Endothelial cell of umbilical vein (primary cell): ENCODE measurements around the gene VWA5A. TPM values are rescaled to one million over a fixed set of nuclear protein-coding genes. Genes with fewer than 3 reads are reported as not detected.

Experiments used
- BruUV-seq: library from RNA; stranded (reverse); fragments of 400-500 nt; replicated peaks from 2 replicates; lab custom pipeline; 2021; lab: Mats Ljungman, UMichigan
- CTCF ChIA-PET: fragments of 300-600, 350-600 bp; sonication (Branson Sonifier 250); formaldehyde crosslinking; loops from one replicate; lab custom pipeline; 2021; ENCODE audit warnings: antibody characterized with exemption, inconsistent platforms; lab: Charles Lee
- POLR2A ChIA-PET: fragments of 300-600, 350-600 bp; sonication (Branson Sonifier 250); formaldehyde crosslinking; loops from one replicate; lab custom pipeline; 2021; ENCODE audit warnings: antibody characterized with exemption, inconsistent platforms; lab: Charles Lee
- DNase-seq: peaks from one replicate; pipeline ENCODE4 v3.0.0-alpha.2; 2011; ENCODE audit warnings: low read depth, low spot score
- FAIRE-seq: peaks from 2 replicates; lab custom pipeline; 2011; peaks lifted over from hg19 to GRCh38; lab: Jason Lieb, UNC
- H2AFZ ChIP-seq: 2 replicates; pipeline ENCODE4 v1.6.0; 2012; ENCODE audit warnings: low read depth, low read length, control low read depth, inconsistent platforms
- H3K27ac ChIP-seq: 2 replicates; pipeline ENCODE4 v1.5.1; 2011; ENCODE audit warnings: low read depth, mild to moderate bottlenecking, control low read depth, low read length, moderate library complexity; ENCODE audit not compliant: insufficient read depth
- H3K27me3 ChIP-seq, 2 experiments: 2 replicates each; pipeline versions ENCODE4 v1.6.0 to v1.6.1; 2011; ENCODE audit warnings: low read length in 2 of 2, mixed read lengths in 1 of 2; ENCODE audit not compliant: control insufficient read depth in 2 of 2, insufficient read depth in 2 of 2
- H3K36me3 ChIP-seq, 2 experiments: 2 replicates in 1 of 2; 3 replicates in 1 of 2; pipeline ENCODE4 v1.5.1; 2011; ENCODE audit warnings: low read length in 2 of 2, mild to moderate bottlenecking in 1 of 2, moderate library complexity in 1 of 2; ENCODE audit not compliant: control insufficient read depth in 2 of 2, insufficient read depth in 2 of 2; ENCODE audit errors: extremely low read depth in 1 of 2
- H3K4me1 ChIP-seq: 3 replicates; pipeline ENCODE4 v1.5.1; 2011; ENCODE audit warnings: mild to moderate bottlenecking, low read length; ENCODE audit not compliant: control insufficient read depth, insufficient read depth; ENCODE audit errors: extremely low read depth
- H3K4me2 ChIP-seq: 2 replicates; pipeline ENCODE4 v1.6.1; 2011; ENCODE audit warnings: low read length, control low read depth, mixed read lengths; ENCODE audit not compliant: insufficient read depth
- H3K4me3 ChIP-seq, 3 experiments: fragments of 200-600 bp in 1 of 3; sonication (generic), shearing (Covaris generic) in 1 of 3; replicated peaks in 1 of 3; 2 replicates each; pipeline ENCODE4 v1.5.1; 2011 to 2016; ENCODE audit warnings: control low read depth in 3 of 3, low read length in 3 of 3, mild to moderate bottlenecking in 2 of 3, inconsistent platforms in 1 of 3, low read depth in 1 of 3, moderate library complexity in 1 of 3; ENCODE audit not compliant: insufficient read depth in 1 of 3
- H3K79me2 ChIP-seq: 2 replicates; pipeline ENCODE4 v1.6.0; 2012; ENCODE audit warnings: low read length, inconsistent platforms; ENCODE audit not compliant: control insufficient read depth, insufficient read depth
- H3K9ac ChIP-seq: replicated peaks from 2 replicates; pipeline ENCODE3; 2011; ENCODE audit warnings: low read length, control low read depth; ENCODE audit not compliant: insufficient read depth; ENCODE audit errors: extremely low read depth
- H3K9me1 ChIP-seq: replicated peaks from 3 replicates; pipeline ENCODE4 v1.6.0; 2011; ENCODE audit warnings: mild to moderate bottlenecking, low read length; ENCODE audit not compliant: control insufficient read depth, insufficient read depth; ENCODE audit errors: extremely low read depth
- H3K9me3 ChIP-seq: replicated peaks from 2 replicates; pipeline ENCODE4 v1.5.1; 2012; ENCODE audit warnings: low read length, inconsistent platforms; ENCODE audit not compliant: control insufficient read depth, insufficient read depth
- H4K20me1 ChIP-seq: replicated peaks from 2 replicates; pipeline ENCODE3; 2011; ENCODE audit warnings: mild to moderate bottlenecking, low read length; ENCODE audit not compliant: control insufficient read depth, insufficient read depth; ENCODE audit errors: extremely low read depth
- EZH2 ChIP-seq: IDR thresholded peaks from 2 replicates; pipeline ENCODE4 v1.6.1; 2012; ENCODE audit warnings: borderline replicate concordance, low read depth, mild to moderate bottlenecking, moderate library complexity, low read length, inconsistent platforms; ENCODE audit not compliant: severe bottlenecking
- FOS ChIP-seq: IDR thresholded peaks from 2 replicates; pipeline ENCODE4 v1.6.1; 2011; ENCODE audit warnings: mild to moderate bottlenecking, low read length, moderate library complexity, borderline replicate concordance; ENCODE audit not compliant: insufficient read depth
- JUN ChIP-seq: IDR thresholded peaks from 2 replicates; pipeline ENCODE4 v1.6.1; 2011; ENCODE audit warnings: borderline replicate concordance, low read depth; ENCODE audit not compliant: insufficient read length, insufficient read depth
- MAX ChIP-seq: IDR thresholded peaks from 2 replicates; pipeline ENCODE4 v1.6.1; 2011; ENCODE audit not compliant: insufficient read depth, insufficient read length
- MYC ChIP-seq: IDR thresholded peaks from one replicate; pipeline ENCODE4 v1.6.1; 2011; ENCODE audit warnings: mild to moderate bottlenecking, low read depth, low read length
- POLR2A ChIP-seq: IDR thresholded peaks from 2 replicates; pipeline ENCODE4 v1.6.1; 2012; ENCODE audit warnings: low read depth, mild to moderate bottlenecking, control low read depth, low read length
- POLR2AphosphoS5 ChIP-seq: IDR thresholded peaks from 2 replicates; pipeline ENCODE4 v1.6.1; 2012; ENCODE audit warnings: low read depth, mild to moderate bottlenecking, control low read depth, low read length, moderate library complexity; ENCODE audit not compliant: insufficient read depth
- dilution Hi-C: fragments of 300-500 bp; cut with MboI; formaldehyde crosslinking; loops from one replicate; pipeline ENCODE4 v1.15.0; 2019; ENCODE audit warnings: low sequenced_read_pairs; ENCODE audit not compliant: extremely low pct_ligation_motif_present
- intact Hi-C: fragments of 100-400 bp; cut with micrococcal nuclease; formaldehyde crosslinking; loops from one replicate; pipeline ENCODE4 v1.10.0; 2022
- polyA plus RNA-seq, 4 experiments: library from polyadenylated mRNA; depleted of rRNA in 3 of 4; stranded (reverse) in 3 of 4; unstranded in 1 of 4; fragments of >200 nt; gene quantifications; 2 replicates each; pipeline versions ENCODE4 v1.2.1 to v1.2.3, GENCODE V29; 2011 to 2012; ENCODE audit warnings: missing spikeins in 1 of 4
- total RNA-seq: library from RNA; stranded (reverse); gene quantifications from 2 replicates; pipeline ENCODE4 v1.2.3, GENCODE V29; 2021
- TF ChIP-seq, protein P1 (sequence below), 2 donors: IDR thresholded peaks; 1 replicate in 1 of 2; 2 replicates in 1 of 2; pipeline ENCODE4 v1.5.1; 2011; ENCODE audit warnings: low read length in 2 of 2, mild to moderate bottlenecking in 2 of 2, moderate library complexity in 2 of 2, control low read depth in 1 of 2, inconsistent platforms in 1 of 2, low read depth in 1 of 2; ENCODE audit not compliant: insufficient read depth in 1 of 2; ENCODE audit errors: extremely low read depth in 1 of 2

The VWA5A gene
- total and polyA plus RNA-seq, 2 donors (not counting 3 experiments of a cell fraction or from before 2014, with no cell fraction given): 9.1 to 14.3 TPM

DNA sequence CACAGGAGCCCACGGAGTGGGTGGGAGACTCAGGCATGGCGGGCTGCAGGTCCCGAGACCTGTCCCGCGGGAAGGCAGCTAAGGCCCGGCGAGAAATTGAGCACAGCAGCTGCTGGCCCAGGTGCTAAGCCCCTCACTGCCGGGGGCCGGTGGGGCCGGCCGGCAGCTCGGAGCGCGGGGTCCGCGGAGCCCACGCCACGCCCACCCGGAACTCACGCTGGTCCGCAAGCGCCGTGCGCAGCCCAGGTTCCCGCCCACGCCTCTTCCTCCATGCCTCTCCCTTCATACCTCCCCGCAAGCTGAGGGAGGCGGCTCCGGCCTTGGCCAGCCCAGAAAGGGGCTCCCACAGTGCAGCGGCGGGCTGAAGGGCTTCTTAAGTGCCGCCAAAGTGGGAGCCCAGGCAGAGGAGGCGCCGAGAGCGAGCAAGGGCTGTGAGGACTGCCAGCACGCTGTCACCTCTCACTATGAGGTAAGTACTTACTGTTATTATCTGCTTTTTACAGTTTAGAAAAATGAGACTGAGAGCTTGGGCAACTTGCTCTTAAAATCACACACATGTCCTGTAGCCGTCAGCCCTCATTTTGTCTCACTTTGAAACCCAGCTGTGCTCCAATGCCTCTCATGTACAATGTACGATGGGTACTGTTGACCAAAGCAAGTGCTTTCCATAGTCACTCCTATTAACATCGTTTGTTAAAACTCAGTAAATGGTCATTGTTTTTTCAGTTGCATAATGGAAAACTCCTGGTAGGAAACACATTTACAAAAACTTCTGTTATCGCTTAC is 55.7 kb downstream of the VWA5A start:
- Histone ChIP-seq H3K4me3 (no peak overlapping the region), H2AFZ (no peak overlapping the region), H3K4me2 (no peak overlapping the region), H3K27ac (no peak overlapping the region), H3K4me1 (peaks cover 5% of the 10 kb centered on the region), H3K9me1 (no peaks in the 10 kb centered on the region), H3K9ac (no peak overlapping the region), H3K79me2 (no peaks in the 10 kb centered on the region), H4K20me1 (no peaks in the 10 kb centered on the region), H3K36me3 (no peaks in the 10 kb centered on the region), H3K9me3 (no peaks in the 10 kb centered on the region), H3K27me3 (no peaks in the 10 kb centered on the region)
- ChIA-PET POLR2A (no interaction called here), CTCF (interaction anchor here (1.5 to 1.6 kb wide), 2 partner anchors 16 to 23 kb away, joined by 4 to 5 read pairs; no protein-coding TSS in a partner anchor)
- intact Hi-C loops: no loop called here
- TF ChIP-seq, protein P1, sequence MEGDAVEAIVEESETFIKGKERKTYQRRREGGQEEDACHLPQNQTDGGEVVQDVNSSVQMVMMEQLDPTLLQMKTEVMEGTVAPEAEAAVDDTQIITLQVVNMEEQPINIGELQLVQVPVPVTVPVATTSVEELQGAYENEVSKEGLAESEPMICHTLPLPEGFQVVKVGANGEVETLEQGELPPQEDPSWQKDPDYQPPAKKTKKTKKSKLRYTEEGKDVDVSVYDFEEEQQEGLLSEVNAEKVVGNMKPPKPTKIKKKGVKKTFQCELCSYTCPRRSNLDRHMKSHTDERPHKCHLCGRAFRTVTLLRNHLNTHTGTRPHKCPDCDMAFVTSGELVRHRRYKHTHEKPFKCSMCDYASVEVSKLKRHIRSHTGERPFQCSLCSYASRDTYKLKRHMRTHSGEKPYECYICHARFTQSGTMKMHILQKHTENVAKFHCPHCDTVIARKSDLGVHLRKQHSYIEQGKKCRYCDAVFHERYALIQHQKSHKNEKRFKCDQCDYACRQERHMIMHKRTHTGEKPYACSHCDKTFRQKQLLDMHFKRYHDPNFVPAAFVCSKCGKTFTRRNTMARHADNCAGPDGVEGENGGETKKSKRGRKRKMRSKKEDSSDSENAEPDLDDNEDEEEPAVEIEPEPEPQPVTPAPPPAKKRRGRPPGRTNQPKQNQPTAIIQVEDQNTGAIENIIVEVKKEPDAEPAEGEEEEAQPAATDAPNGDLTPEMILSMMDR (IDR thresholded peaks at IDR 0.05; ENCODE audit: extremely low read depth in 1 of 2, insufficient read depth in 1 of 2, low read depth in 1 of 2, low read length in 2 of 2): no peak
- TF ChIP-seq MYC (no peak), EZH2 (no peak)
- no peak for FAIRE-seq
- no peak for DNase-seq
- dilution Hi-C loops: no loop called here
- BruUV-seq: no TSS peak

GRCh38 chr11:124172101-124172500 is 56.9 kb downstream of the VWA5A start:
- Histone ChIP-seq H3K9ac (no peak overlapping the region), H3K36me3 (no peaks in the 10 kb centered on the region), H4K20me1 (no peaks in the 10 kb centered on the region), H2AFZ (no peak overlapping the region), H3K27me3 (no peaks in the 10 kb centered on the region), H3K79me2 (no peaks in the 10 kb centered on the region), H3K4me1 (peaks cover 5% of the 10 kb centered on the region), H3K4me2 (no peak overlapping the region), H3K27ac (no peak overlapping the region), H3K9me3 (no peaks in the 10 kb centered on the region), H3K4me3 (no peak overlapping the region), H3K9me1 (no peaks in the 10 kb centered on the region)
- TF ChIP-seq MYC (no peak), POLR2AphosphoS5 (no peak), JUN (no peak), POLR2A (no peak), FOS (no peak), MAX (no peak)
- TF ChIP-seq, protein P1 (IDR thresholded peaks at IDR 0.05; ENCODE audit: extremely low read depth in 1 of 2, insufficient read depth in 1 of 2, low read depth in 1 of 2, low read length in 2 of 2): no peak
- DNase-seq: no peak
- ChIA-PET CTCF (interaction anchor here (1.5 to 2.5 kb wide), 3 partner anchors 17 to 100 kb away, joined by 4 to 23 read pairs (median 5); no protein-coding TSS in a partner anchor), POLR2A (no interaction called here)
- BruUV-seq: no TSS peak
- dilution Hi-C loops: no loop called here
- FAIRE-seq: no peak
- intact Hi-C loops: no loop called here
